ENCODE results near the gene SGIP1.

DNA sequence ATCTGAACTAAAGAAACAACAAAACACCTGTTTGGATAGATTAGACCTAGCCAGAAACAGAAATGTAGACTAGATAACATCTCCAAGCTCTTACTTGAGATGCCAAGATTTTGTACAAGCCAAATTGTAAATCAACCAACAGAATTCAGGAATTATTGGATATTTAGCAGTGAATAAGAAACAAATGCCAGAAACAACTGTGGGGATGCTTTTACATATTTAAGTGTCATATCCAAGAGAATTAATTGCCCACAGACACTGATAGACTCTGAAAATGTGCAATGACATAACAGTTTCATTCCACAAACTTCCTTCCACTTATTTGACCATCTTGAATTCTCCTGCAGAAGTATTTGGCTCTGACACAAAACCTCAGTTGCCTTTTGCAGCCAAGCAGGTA is 92.3 kb downstream of the SGIP1 start:
- TF ChIP-seq, protein P1, sequence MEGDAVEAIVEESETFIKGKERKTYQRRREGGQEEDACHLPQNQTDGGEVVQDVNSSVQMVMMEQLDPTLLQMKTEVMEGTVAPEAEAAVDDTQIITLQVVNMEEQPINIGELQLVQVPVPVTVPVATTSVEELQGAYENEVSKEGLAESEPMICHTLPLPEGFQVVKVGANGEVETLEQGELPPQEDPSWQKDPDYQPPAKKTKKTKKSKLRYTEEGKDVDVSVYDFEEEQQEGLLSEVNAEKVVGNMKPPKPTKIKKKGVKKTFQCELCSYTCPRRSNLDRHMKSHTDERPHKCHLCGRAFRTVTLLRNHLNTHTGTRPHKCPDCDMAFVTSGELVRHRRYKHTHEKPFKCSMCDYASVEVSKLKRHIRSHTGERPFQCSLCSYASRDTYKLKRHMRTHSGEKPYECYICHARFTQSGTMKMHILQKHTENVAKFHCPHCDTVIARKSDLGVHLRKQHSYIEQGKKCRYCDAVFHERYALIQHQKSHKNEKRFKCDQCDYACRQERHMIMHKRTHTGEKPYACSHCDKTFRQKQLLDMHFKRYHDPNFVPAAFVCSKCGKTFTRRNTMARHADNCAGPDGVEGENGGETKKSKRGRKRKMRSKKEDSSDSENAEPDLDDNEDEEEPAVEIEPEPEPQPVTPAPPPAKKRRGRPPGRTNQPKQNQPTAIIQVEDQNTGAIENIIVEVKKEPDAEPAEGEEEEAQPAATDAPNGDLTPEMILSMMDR (IDR thresholded peaks at IDR 0.05; ENCODE audit: low read length) = no peak
- TF ChIP-seq EZH2 (IDR thresholded peaks at IDR 0.05; ENCODE audit: borderline replicate concordance, low read length) = no peak
